ENCODE results near the gene MAMLD1.

The MAMLD1 gene

DNA sequence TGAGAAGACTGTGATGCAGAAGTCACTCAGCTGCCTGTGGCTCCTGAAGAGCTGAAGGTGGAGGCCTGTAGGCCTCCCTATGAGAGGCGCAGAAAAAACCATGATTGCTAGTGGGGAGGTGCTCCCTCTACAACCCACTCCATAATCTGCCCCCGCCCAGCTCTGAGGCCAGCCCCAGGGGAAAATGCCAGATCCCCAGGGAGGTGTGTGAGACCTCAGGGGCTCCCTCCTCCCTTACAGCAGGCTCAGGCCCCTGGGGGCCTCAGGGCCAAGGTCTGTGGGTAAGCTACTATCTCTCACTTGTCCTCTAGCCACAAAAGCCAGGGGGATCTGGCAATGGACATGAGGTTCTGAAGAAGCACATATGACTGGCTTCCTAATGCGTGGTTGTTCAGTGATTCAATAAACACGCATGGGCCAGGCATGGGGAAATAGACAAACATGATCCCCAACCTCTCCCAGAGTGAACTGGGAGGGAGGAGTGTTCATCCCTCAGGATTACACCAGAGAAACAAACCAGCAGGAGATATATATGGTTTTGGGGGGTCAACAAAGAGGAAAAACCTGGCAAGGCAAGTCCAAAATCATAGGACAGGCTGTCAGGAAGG is 154.3 kb downstream of the MAMLD1 start:
- Histone ChIP-seq H3K4me1 (ENCODE audit: control insufficient read depth in 1 of 2, insufficient read depth in 2 of 2, low read length in 2 of 2) (no peaks in the 10 kb centered on the region), H3K9me3 (ENCODE audit: control insufficient read depth in 1 of 2, low read length in 2 of 2) (no peaks in the 10 kb centered on the region), H3K36me3 (ENCODE audit: control insufficient read depth in 1 of 2, insufficient read depth in 2 of 2, low read length in 2 of 2) (no peaks in the 10 kb centered on the region), H3K27me3 (ENCODE audit: control insufficient read depth in 1 of 2, insufficient read depth in 2 of 2, low read length in 2 of 2) (no peaks in the 10 kb centered on the region), H3K9ac (ENCODE audit: low read depth in 1 of 2, low read length in 2 of 2) (no peak overlapping the region), H3K27ac (ENCODE audit: low read depth, low read length) (no peak overlapping the region), H3K4me3 (ENCODE audit: low read depth in 1 of 2, low read length in 2 of 2) (no peak overlapping the region)

DNA sequence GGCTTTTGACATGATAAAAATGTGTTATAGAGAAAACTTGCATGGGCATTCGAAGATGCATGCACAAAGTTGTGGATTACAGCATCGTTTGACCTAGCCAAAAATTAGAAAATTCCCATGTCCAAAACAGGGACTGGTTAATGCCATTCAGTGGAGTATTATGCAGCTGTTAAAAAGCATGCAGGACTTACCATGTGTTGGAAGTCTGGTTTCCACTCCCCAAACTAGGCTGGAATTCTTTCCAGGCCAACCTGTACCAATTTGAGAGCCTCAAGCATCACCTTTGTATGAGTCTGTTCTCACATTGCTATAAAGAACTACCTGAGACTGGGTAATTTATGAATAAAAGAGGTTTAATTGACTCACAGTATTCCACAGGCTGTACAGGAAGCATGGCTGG is 159.4 kb downstream of the MAMLD1 start:
- no peak overlapping the region for H3K9ac ChIP-seq (ENCODE audit: low read depth in 1 of 2, low read length in 2 of 2)
- no peaks in the 10 kb centered on the region for H3K27me3 ChIP-seq (ENCODE audit: control insufficient read depth in 1 of 2, insufficient read depth in 2 of 2, low read length in 2 of 2)
- no peaks in the 10 kb centered on the region for H3K4me1 ChIP-seq (ENCODE audit: control insufficient read depth in 1 of 2, insufficient read depth in 2 of 2, low read length in 2 of 2)

DNA sequence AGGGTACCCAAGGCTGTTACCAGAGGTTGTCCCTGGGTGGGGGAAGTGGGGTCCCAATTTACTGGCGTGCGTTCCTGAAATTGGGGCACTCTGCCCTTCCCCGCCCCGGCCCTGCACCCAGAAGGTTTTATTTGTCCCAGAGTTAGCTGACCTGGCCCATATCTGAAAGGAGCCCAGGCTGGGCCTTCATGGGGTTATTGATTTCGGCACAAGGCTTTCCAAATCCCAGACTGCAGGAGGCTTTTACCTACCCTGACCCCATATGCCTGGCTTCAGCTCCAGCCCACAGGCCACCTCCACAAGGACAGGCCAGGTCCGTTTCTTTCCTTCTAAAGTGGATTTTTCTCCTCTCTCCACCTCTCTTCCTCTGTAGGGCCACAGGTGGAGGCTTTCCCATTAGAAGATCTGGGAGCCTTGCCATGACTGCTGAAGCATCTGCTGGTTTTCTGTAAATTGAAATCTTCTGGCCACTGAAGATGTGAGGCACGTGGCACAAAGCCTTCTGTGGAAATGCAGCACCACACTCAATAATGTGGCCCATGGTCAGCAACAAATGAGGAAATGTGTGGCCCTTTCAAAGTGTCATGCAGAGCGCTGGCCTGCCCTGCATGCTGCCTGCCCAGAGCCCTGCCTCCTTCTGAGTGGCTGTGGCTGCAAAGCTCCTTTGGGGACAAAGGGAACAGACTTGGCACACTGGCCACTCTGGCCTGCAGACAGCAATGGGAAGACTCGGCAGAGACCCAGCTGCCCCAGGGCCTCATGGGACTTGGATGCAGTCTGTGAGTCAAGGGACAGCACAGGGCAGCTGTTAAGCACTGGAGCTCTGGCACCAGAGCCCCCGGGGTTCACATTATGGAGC is 162.2 kb downstream of the MAMLD1 start:
- Histone ChIP-seq H3K4me1 (ENCODE audit: control insufficient read depth in 1 of 2, insufficient read depth in 2 of 2, low read length in 2 of 2) (no peaks in the 10 kb centered on the region), H3K9me3 (ENCODE audit: control insufficient read depth in 1 of 2, low read length in 2 of 2) (no peaks in the 10 kb centered on the region), H3K9ac (ENCODE audit: low read depth in 1 of 2, low read length in 2 of 2) (no peak overlapping the region), H3K27me3 (ENCODE audit: control insufficient read depth in 1 of 2, insufficient read depth in 2 of 2, low read length in 2 of 2) (no peaks in the 10 kb centered on the region), H3K4me3 (ENCODE audit: low read depth in 1 of 2, low read length in 2 of 2) (no peak overlapping the region), H3K36me3 (ENCODE audit: control insufficient read depth in 1 of 2, insufficient read depth in 2 of 2, low read length in 2 of 2) (no peaks in the 10 kb centered on the region), H3K27ac (ENCODE audit: low read depth, low read length) (no peak overlapping the region)

More for the DNA sequence above, 159.4 kb downstream of the MAMLD1 start:
- no peak overlapping the region for H3K4me3 ChIP-seq (ENCODE audit: low read depth in 1 of 2, low read length in 2 of 2)
- H3K27ac ChIP-seq (ENCODE audit: low read depth, low read length) = no peak overlapping the region
- H3K36me3 ChIP-seq (ENCODE audit: control insufficient read depth in 1 of 2, insufficient read depth in 2 of 2, low read length in 2 of 2) = no peaks in the 10 kb centered on the region
- H3K9me3 ChIP-seq (ENCODE audit: control insufficient read depth in 1 of 2, low read length in 2 of 2) = no peaks in the 10 kb centered on the region

DNA sequence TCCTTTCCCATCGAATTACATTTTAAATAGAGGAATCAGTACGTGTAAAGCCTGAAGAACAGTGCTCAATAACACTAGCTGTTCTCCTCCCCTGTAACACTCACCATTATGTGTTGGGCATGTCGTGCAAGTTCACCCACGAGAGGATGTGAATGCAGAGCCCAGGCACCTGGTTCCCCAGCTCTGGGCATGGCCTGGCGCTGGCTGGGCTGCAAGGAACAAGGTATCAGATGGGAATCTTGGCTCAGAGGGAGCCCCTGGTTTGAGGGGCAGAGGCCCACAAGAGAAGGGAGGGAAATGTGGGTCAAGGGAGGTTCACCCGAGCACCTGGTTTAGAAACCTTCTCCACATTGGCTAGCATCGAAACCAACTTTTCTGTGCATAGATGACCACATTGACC is 163.6 kb downstream of the MAMLD1 start:
- Histone ChIP-seq H3K27me3 (ENCODE audit: control insufficient read depth in 1 of 2, insufficient read depth in 2 of 2, low read length in 2 of 2) (no peaks in the 10 kb centered on the region), H3K4me3 (ENCODE audit: low read depth in 1 of 2, low read length in 2 of 2) (no peak overlapping the region), H3K36me3 (ENCODE audit: control insufficient read depth in 1 of 2, insufficient read depth in 2 of 2, low read length in 2 of 2) (no peaks in the 10 kb centered on the region), H3K4me1 (ENCODE audit: control insufficient read depth in 1 of 2, insufficient read depth in 2 of 2, low read length in 2 of 2) (no peaks in the 10 kb centered on the region), H3K27ac (ENCODE audit: low read depth, low read length) (no peak overlapping the region), H3K9me3 (ENCODE audit: control insufficient read depth in 1 of 2, low read length in 2 of 2) (no peaks in the 10 kb centered on the region), H3K9ac (ENCODE audit: low read depth in 1 of 2, low read length in 2 of 2) (no peak overlapping the region)

DNA sequence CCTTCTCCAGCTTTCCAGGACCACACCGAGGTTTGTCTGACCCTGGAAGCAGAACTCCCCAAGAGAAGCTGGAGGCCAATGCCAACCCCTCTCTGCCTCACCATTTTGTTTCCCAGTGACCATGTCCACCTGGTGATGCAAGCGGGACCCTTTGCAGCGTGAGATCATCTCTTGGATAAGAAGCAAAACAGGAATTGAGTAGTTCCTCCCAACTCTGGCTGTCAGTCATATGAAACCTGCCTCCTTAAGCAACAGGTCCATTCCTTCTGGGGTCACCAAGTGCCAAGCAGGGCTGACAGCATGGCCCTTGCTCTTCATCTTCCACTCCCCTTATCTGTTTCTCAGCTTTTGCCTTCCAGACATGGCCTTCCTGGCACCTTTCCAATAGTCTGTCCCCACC is 164.0 kb downstream of the MAMLD1 start:
- Histone ChIP-seq H3K27me3 (ENCODE audit: control insufficient read depth in 1 of 2, insufficient read depth in 2 of 2, low read length in 2 of 2) (no peaks in the 10 kb centered on the region), H3K9ac (ENCODE audit: low read depth in 1 of 2, low read length in 2 of 2) (no peak overlapping the region), H3K36me3 (ENCODE audit: control insufficient read depth in 1 of 2, insufficient read depth in 2 of 2, low read length in 2 of 2) (no peaks in the 10 kb centered on the region), H3K4me1 (ENCODE audit: control insufficient read depth in 1 of 2, insufficient read depth in 2 of 2, low read length in 2 of 2) (no peaks in the 10 kb centered on the region), H3K9me3 (ENCODE audit: control insufficient read depth in 1 of 2, low read length in 2 of 2) (no peaks in the 10 kb centered on the region), H3K27ac (ENCODE audit: low read depth, low read length) (no peak overlapping the region), H3K4me3 (ENCODE audit: low read depth in 1 of 2, low read length in 2 of 2) (no peak overlapping the region)

DNA sequence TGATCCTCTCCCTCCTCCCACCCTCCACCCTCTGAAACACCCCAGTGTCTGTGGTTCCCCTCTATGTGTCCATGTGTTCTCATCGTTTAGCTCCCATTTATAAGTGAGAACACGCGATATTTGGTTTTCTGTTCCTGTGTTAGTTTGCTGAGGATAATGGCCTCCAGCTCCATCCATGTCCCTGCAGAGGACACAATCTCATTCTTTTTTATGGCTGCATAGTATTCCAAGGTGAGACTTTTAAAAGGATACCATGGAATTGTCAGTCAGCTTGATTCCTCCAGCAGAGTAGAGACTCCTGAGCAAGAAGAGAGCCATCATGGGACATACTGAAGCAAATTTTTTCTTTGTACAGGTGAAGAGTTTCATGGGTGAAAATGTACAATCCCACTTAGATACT is 166.5 kb downstream of the MAMLD1 start:
- H3K27me3 ChIP-seq (ENCODE audit: control insufficient read depth in 1 of 2, insufficient read depth in 2 of 2, low read length in 2 of 2) = no peaks in the 10 kb centered on the region

DNA sequence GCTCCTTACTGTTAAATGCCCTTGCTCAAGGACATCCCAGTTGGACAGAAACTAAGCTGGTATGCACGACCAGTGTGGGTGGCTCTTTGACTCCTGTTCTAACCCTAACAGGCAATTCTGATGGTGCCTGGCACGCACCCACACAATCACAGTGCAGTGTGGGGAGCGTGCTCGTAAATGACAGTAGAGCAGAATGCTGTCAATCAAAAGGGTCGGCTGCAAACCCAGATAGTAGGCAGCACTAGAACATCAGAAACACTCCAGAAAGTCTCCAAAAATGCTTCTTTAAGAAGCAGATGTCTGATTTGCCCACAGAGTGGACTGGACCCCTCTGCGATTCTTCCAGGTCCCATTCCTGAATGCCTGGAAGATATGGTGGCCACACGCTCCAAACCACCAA is 167.7 kb downstream of the MAMLD1 start:
- Histone ChIP-seq H3K9me3 (ENCODE audit: control insufficient read depth in 1 of 2, low read length in 2 of 2) (no peaks in the 10 kb centered on the region), H3K4me3 (ENCODE audit: low read depth in 1 of 2, low read length in 2 of 2) (no peak overlapping the region), H3K36me3 (ENCODE audit: control insufficient read depth in 1 of 2, insufficient read depth in 2 of 2, low read length in 2 of 2) (no peaks in the 10 kb centered on the region), H3K27me3 (ENCODE audit: control insufficient read depth in 1 of 2, insufficient read depth in 2 of 2, low read length in 2 of 2) (no peaks in the 10 kb centered on the region), H3K27ac (ENCODE audit: low read depth, low read length) (no peak overlapping the region), H3K9ac (ENCODE audit: low read depth in 1 of 2, low read length in 2 of 2) (no peak overlapping the region), H3K4me1 (ENCODE audit: control insufficient read depth in 1 of 2, insufficient read depth in 2 of 2, low read length in 2 of 2) (no peaks in the 10 kb centered on the region)

More for the DNA sequence above, 166.5 kb downstream of the MAMLD1 start:
- Histone ChIP-seq H3K4me1 (ENCODE audit: control insufficient read depth in 1 of 2, insufficient read depth in 2 of 2, low read length in 2 of 2) (no peaks in the 10 kb centered on the region), H3K9ac (ENCODE audit: low read depth in 1 of 2, low read length in 2 of 2) (no peak overlapping the region), H3K36me3 (ENCODE audit: control insufficient read depth in 1 of 2, insufficient read depth in 2 of 2, low read length in 2 of 2) (no peaks in the 10 kb centered on the region), H3K9me3 (ENCODE audit: control insufficient read depth in 1 of 2, low read length in 2 of 2) (no peaks in the 10 kb centered on the region), H3K4me3 (ENCODE audit: low read depth in 1 of 2, low read length in 2 of 2) (no peak overlapping the region), H3K27ac (ENCODE audit: low read depth, low read length) (no peak overlapping the region)

DNA sequence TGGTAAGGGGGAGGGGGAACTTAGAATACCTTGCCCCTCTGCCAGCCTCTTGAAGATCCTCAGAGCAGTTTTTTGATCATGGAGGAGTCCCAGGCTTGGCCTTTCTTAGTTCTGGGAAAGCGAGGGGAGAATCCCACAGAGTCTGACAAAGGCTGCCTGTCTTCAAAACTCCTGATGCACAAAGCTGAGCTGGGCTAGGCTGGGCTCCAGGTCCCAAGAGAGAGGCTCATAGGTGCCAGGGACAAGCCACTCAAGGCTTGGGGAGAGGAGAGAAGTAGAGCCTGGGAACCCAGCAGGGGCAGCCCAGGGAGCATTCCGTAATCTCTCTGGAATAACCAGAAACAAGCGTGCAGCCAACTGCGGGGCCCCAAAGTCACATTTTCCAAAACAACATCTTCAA is 168.3 kb downstream of the MAMLD1 start:
- H3K36me3 ChIP-seq (ENCODE audit: control insufficient read depth in 1 of 2, insufficient read depth in 2 of 2, low read length in 2 of 2) = no peaks in the 10 kb centered on the region
- no peak overlapping the region for H3K4me3 ChIP-seq (ENCODE audit: low read depth in 1 of 2, low read length in 2 of 2)
- no peaks in the 10 kb centered on the region for H3K4me1 ChIP-seq (ENCODE audit: control insufficient read depth in 1 of 2, insufficient read depth in 2 of 2, low read length in 2 of 2)
- no peaks in the 10 kb centered on the region for H3K27me3 ChIP-seq (ENCODE audit: control insufficient read depth in 1 of 2, insufficient read depth in 2 of 2, low read length in 2 of 2)
- H3K9ac ChIP-seq (ENCODE audit: low read depth in 1 of 2, low read length in 2 of 2) = no peak overlapping the region
- H3K9me3 ChIP-seq (ENCODE audit: control insufficient read depth in 1 of 2, low read length in 2 of 2) = no peaks in the 10 kb centered on the region
- H3K27ac ChIP-seq (ENCODE audit: low read depth, low read length) = no peak overlapping the region

DNA sequence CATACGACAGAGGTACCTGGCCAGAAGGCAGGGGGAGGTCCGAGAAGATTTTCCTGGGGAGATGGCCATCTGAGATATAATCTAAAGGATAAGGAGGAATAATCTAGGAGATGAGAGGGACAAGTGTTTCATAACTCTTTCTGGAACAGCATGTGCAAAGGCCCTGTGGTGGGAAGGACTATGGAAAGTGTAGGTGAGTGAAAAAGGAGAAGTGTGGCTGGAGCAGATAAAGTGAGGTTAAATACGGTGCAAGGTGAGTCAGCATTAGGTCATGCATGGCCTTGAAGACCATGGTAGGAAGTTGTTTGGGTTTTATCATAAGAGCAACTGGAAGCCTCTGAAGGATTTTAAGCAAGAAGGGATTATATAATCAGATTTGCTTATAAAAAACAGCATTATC is 170.7 kb downstream of the MAMLD1 start:
- Histone ChIP-seq H3K27ac (ENCODE audit: low read depth, low read length) (no peak overlapping the region), H3K4me3 (ENCODE audit: low read depth in 1 of 2, low read length in 2 of 2) (no peak overlapping the region), H3K4me1 (ENCODE audit: control insufficient read depth in 1 of 2, insufficient read depth in 2 of 2, low read length in 2 of 2) (no peaks in the 10 kb centered on the region), H3K9ac (ENCODE audit: low read depth in 1 of 2, low read length in 2 of 2) (no peak overlapping the region), H3K27me3 (ENCODE audit: control insufficient read depth in 1 of 2, insufficient read depth in 2 of 2, low read length in 2 of 2) (no peaks in the 10 kb centered on the region), H3K9me3 (ENCODE audit: control insufficient read depth in 1 of 2, low read length in 2 of 2) (no peaks in the 10 kb centered on the region), H3K36me3 (ENCODE audit: control insufficient read depth in 1 of 2, insufficient read depth in 2 of 2, low read length in 2 of 2) (no peaks in the 10 kb centered on the region)

DNA sequence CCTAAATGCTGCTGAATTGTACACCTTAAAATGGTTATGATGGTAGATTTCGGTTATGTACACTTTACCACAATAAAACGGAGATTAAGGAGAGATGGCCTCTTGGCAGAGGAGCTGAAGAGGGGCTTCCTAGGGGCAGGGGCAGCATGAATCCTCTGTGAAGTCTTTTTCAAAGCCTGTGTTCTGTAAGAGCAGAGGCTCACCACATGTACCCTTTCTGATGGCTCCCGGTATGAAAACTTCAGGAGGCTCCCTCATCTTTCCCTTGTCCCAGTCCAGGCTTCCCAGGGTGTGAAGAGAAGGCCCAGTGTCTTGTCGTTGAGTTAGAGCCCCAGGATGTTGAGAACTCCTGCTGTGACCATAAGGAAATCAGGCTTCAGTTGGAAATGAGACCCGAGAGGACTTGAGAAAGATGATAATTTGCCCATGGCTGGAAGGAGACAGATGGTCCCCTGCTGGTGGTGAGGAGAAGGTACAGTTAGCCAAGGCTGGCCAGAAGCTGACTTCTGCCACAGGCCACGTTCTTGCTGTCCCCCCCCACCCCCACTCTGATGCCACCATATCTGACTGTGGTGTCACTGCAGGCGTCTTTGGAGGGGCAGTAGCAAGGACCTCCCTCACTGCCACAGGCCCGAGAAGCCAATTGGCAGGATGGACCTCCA is 173.5 kb downstream of the MAMLD1 start:
- Histone ChIP-seq H3K4me1 (ENCODE audit: control insufficient read depth in 1 of 2, insufficient read depth in 2 of 2, low read length in 2 of 2) (no peaks in the 10 kb centered on the region), H3K9ac (ENCODE audit: low read depth in 1 of 2, low read length in 2 of 2) (no peak overlapping the region), H3K27me3 (ENCODE audit: control insufficient read depth in 1 of 2, insufficient read depth in 2 of 2, low read length in 2 of 2) (no peaks in the 10 kb centered on the region), H3K9me3 (ENCODE audit: control insufficient read depth in 1 of 2, low read length in 2 of 2) (no peaks in the 10 kb centered on the region), H3K27ac (ENCODE audit: low read depth, low read length) (no peak overlapping the region), H3K4me3 (ENCODE audit: low read depth in 1 of 2, low read length in 2 of 2) (no peak overlapping the region), H3K36me3 (ENCODE audit: control insufficient read depth in 1 of 2, insufficient read depth in 2 of 2, low read length in 2 of 2) (no peaks in the 10 kb centered on the region)

Data from duodenal mucosa (tissue), 2 donors.